ENCODE data around the gene DPY30. TPM values are rescaled to one million over a fixed set of nuclear protein-coding genes. Genes with fewer than 3 reads are reported as not detected.

The DPY30 gene
- total RNA-seq, 2 donors from 2014 or later: 24.7 to 43.3 TPM

- ATAC-seq: no peak
- H3K9me3 ChIP-seq: no peaks in the 10 kb centered on the region
- 96 to 98% methylated on average over 4 of the region's 4 CpGs for WGBS, 2 donors
- peaks cover 4% of the 10 kb centered on the region for H3K4me1 ChIP-seq
- H3K4me3 ChIP-seq: no peak overlapping the region
- H3K36me3 ChIP-seq (replicated peaks in 1 of 2; ENCODE audit: insufficient read depth in 1 of 2, low read depth in 2 of 2): no peaks in the 10 kb centered on the region
- no peaks in the 10 kb centered on the region for H3K27me3 ChIP-seq
- TF ChIP-seq, protein P1, sequence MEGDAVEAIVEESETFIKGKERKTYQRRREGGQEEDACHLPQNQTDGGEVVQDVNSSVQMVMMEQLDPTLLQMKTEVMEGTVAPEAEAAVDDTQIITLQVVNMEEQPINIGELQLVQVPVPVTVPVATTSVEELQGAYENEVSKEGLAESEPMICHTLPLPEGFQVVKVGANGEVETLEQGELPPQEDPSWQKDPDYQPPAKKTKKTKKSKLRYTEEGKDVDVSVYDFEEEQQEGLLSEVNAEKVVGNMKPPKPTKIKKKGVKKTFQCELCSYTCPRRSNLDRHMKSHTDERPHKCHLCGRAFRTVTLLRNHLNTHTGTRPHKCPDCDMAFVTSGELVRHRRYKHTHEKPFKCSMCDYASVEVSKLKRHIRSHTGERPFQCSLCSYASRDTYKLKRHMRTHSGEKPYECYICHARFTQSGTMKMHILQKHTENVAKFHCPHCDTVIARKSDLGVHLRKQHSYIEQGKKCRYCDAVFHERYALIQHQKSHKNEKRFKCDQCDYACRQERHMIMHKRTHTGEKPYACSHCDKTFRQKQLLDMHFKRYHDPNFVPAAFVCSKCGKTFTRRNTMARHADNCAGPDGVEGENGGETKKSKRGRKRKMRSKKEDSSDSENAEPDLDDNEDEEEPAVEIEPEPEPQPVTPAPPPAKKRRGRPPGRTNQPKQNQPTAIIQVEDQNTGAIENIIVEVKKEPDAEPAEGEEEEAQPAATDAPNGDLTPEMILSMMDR (IDR thresholded peaks at IDR 0.05): no peak
- TF ChIP-seq POLR2A (IDR thresholded peaks at IDR 0.05): no peak
- intact Hi-C loops (cut with DNase I): no loop called here
- no peak for DNase-seq
- H3K27ac ChIP-seq: no peak overlapping the region
Observed at GRCh38 chr2:31999438-31999837, 40.2 kb downstream of the DPY30 start.

DNA sequence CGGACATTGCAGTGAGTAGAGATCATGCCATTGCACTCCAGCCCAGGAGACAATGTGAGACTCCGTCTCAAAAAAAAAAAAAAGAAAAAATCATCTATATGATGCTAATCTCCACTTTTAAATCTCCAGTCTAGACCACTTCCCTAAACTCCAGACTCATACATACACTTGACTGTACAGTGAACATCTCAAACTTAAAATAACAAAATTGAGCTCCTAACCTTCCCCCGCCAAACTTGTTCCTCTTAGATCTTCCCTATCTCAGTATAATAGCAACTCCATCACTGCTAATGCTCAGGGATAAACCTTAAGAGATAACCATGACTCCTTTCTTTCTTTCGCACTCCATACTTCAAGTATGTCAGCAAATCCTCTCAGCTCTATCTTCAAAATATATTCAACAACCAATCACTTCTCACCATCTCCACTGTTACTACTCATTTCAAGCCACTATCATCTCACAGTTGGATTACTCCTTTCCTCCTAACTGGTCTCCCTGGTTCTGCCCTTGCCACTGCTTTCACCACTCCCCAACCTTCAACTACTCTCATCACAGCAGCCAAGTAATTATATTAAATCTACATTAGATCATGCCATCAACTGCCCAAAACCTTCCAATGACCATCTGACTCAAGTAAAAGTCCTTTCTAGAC, 40.7 kb downstream of the DPY30 start:
- no peak for DNase-seq
- Histone ChIP-seq H3K27me3 (no peaks in the 10 kb centered on the region), H3K36me3 (replicated peaks in 1 of 2; ENCODE audit: insufficient read depth in 1 of 2, low read depth in 2 of 2) (no peaks in the 10 kb centered on the region), H3K9me3 (no peaks in the 10 kb centered on the region), H3K27ac (no peak overlapping the region), H3K4me1 (peaks cover 4% of the 10 kb centered on the region), H3K4me3 (no peak overlapping the region)
- 97% methylated on average over 4 of the region's 4 CpGs for WGBS, 2 donors
- intact Hi-C loops (cut with DNase I): no loop called here
- TF ChIP-seq, protein P1 (IDR thresholded peaks at IDR 0.05): no peak
- TF ChIP-seq POLR2A (IDR thresholded peaks at IDR 0.05): no peak
- ATAC-seq: no peak

DNA sequence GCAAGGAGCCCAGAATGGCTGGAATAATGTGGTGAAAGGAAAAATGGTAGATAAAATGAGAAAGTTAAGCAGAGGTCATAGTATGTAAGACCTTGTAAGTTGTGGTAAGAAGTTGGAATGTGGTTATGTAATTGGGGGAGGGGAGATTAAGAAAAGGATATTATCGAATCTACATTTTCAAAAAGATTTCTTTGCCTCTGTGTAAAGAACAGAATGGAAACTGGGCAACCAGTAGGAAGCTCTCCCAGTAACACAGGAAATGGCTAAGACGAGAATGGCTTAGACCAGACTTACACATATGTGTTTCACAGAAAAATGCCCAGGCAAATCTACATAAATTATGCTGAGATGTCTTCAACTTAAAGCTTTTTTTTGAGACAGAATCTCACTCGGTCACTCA, 42.0 kb downstream of the DPY30 start:
- no peaks in the 10 kb centered on the region for H3K36me3 ChIP-seq (replicated peaks in 1 of 2; ENCODE audit: insufficient read depth in 1 of 2, low read depth in 2 of 2)
- DNase-seq: no peak
- H3K9me3 ChIP-seq: no peaks in the 10 kb centered on the region
- no peak for TF ChIP-seq POLR2A (IDR thresholded peaks at IDR 0.05)
- TF ChIP-seq, protein P1 (IDR thresholded peaks at IDR 0.05): no peak
- H3K4me1 ChIP-seq: peaks cover 4% of the 10 kb centered on the region
- intact Hi-C loops (cut with DNase I): no loop called here
- no peak overlapping the region for H3K27ac ChIP-seq
- WGBS, 2 donors: 55 to 67% methylated on average over 3 of the region's 3 CpGs
- H3K27me3 ChIP-seq: no peaks in the 10 kb centered on the region
- H3K4me3 ChIP-seq: no peak overlapping the region
- no peak for ATAC-seq

DNA sequence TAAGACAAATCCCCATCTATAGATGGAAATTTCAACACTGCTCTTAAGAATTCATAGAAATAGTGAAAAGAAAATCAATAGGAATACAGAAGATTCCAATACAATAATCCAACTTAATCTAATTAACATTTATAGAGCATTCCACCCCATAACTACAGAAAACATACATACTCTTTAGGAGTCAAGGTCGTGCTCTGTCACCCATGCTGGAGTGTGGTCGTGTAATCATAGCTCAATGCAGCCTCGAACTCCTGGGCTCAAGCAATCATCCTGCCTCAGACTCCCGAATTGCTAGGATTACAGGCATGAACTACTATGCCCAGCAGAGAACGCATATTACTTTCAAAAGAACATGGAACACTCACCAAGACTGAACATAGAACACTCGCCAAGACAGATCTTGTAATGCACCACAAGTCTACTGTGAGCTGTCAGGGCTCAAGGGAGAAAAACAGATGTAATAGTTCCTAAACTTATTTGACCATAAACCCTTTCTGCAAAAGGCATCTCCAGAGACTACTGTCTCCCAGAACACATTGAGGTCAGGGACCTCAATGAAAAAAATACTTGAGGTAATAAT, 42.9 kb downstream of the DPY30 start:
- TF ChIP-seq POLR2A (IDR thresholded peaks at IDR 0.05): no peak
- TF ChIP-seq, protein P1 (IDR thresholded peaks at IDR 0.05): no peak
- WGBS, 2 donors: 91 to 95% methylated on average over 6 of the region's 6 CpGs
- Histone ChIP-seq H3K27ac (no peak overlapping the region), H3K9me3 (no peaks in the 10 kb centered on the region), H3K36me3 (replicated peaks in 1 of 2; ENCODE audit: insufficient read depth in 1 of 2, low read depth in 2 of 2) (no peaks in the 10 kb centered on the region), H3K4me1 (peaks cover 4% of the 10 kb centered on the region), H3K4me3 (no peak overlapping the region), H3K27me3 (no peaks in the 10 kb centered on the region)
- intact Hi-C loops (cut with DNase I): no loop called here
- DNase-seq (no peak), ATAC-seq (no peak)

GRCh38 chr2:31992934-31993333, 46.7 kb downstream of the DPY30 start:
- intact Hi-C loops (cut with DNase I): no loop called here
- Histone ChIP-seq H3K27me3 (no peaks in the 10 kb centered on the region), H3K9me3 (no peaks in the 10 kb centered on the region), H3K36me3 (replicated peaks in 1 of 2; ENCODE audit: insufficient read depth in 1 of 2, low read depth in 2 of 2) (no peaks in the 10 kb centered on the region), H3K4me1 (no peaks in the 10 kb centered on the region), H3K4me3 (no peak overlapping the region), H3K27ac (no peak overlapping the region)
- TF ChIP-seq, protein P1 (IDR thresholded peaks at IDR 0.05): no peak
- TF ChIP-seq POLR2A (IDR thresholded peaks at IDR 0.05): no peak
- DNase-seq (no peak), ATAC-seq (no peak)
- 83 to 88% methylated on average over 4 of the region's 4 CpGs for WGBS, 2 donors

All from body of pancreas (tissue), 4 donors.